K562 (cell line): ENCODE measurements around the gene SIRT7. TPM values are rescaled to one million over a fixed set of nuclear protein-coding genes. Genes with fewer than 3 reads are reported as not detected.

Experiments
- EP400 ChIP-seq: fragments of 450-650 bp; IDR thresholded peaks from 2 replicates; pipeline ENCODE4 v1.6.1; 2017; ENCODE audit warnings: antibody characterized with exemption, mild to moderate bottlenecking, moderate library complexity
- HNRNPL ChIP-seq: fragments of 200-400 bp; formaldehyde crosslinking; IDR thresholded peaks from 2 replicates; pipeline ENCODE4 v1.6.1; 2017; ENCODE audit warnings: low read depth, mild to moderate bottlenecking, low read length
- KAT7 ChIP-seq: sonication (generic); formaldehyde crosslinking; IDR thresholded peaks from 2 replicates; pipeline ENCODE4 v1.8.0; 2022; ENCODE audit warnings: missing genetic modification reagents, mild to moderate bottlenecking, borderline replicate concordance
- NKRF ChIP-seq: fragments of 450-650 bp; IDR thresholded peaks from 2 replicates; pipeline ENCODE4 v1.6.1; 2016; ENCODE audit warnings: borderline replicate concordance
- RBBP5 ChIP-seq: fragments of 200-600 bp; sonication (generic); IDR thresholded peaks from 2 replicates; pipeline ENCODE4 v1.6.1; 2012; ENCODE audit warnings: borderline replicate concordance, mild to moderate bottlenecking, low read length, control low read depth, inconsistent platforms; ENCODE audit not compliant: insufficient read depth, poor library complexity, severe bottlenecking
- SMARCA5 ChIP-seq: fragments of 450-650 bp; IDR thresholded peaks from 2 replicates; pipeline ENCODE4 v1.6.1; 2016
- XRCC5 ChIP-seq: fragments of 200-400 bp; formaldehyde crosslinking; IDR thresholded peaks from 2 replicates; pipeline ENCODE4 v1.6.1; 2017; ENCODE audit warnings: low read depth, mild to moderate bottlenecking, low read length
- ZNF124 ChIP-seq: sonication (generic); formaldehyde crosslinking; IDR thresholded peaks from 2 replicates; pipeline ENCODE4 v1.8.1; 2022; ENCODE audit warnings: missing genetic modification reagents
- ZNF143 ChIP-seq: sonication (generic); formaldehyde crosslinking; IDR thresholded peaks from 2 replicates; pipeline ENCODE4 v1.9.0; 2022; ENCODE audit warnings: mild to moderate bottlenecking, missing genetic modification reagents
- polyA plus RNA-seq, 8 experiments: library from polyadenylated mRNA; depleted of rRNA in 4 of 8; stranded (reverse) in 5 of 8; unstranded in 3 of 8; fragments of >200 nt; fragmentation: Nextera tagmentation in 2 of 8; fragmentation: Illumina TruSeq in 1 of 8; extraction: Ambion mirVana in 2 of 8; extraction: Trizol in 1 of 8; gene quantifications; 2 replicates each; pipeline versions ENCODE4 v1.2.1 to v1.2.3, GENCODE V29; 2011 to 2014; ENCODE audit warnings: inconsistent platforms in 1 of 8, missing spikeins in 1 of 8
- total RNA-seq, 7 experiments: library from RNA; depleted of rRNA in 6 of 7; stranded (reverse); fragments of >200 nt in 6 of 7; fragmentation: Illumina TruSeq in 2 of 7; extraction: Trizol in 2 of 7; gene quantifications; 2 replicates each; pipeline versions ENCODE4 v1.2.1 to v1.2.3, GENCODE V29; 2011 to 2021; ENCODE audit warnings: low replicate concordance in 1 of 7
- TF ChIP-seq, protein P1 (sequence below): fragments of 250-450 bp; sonication (Bioruptor Pico); IDR thresholded peaks from 2 replicates; pipeline ENCODE4 v1.4.0; 2020; ENCODE audit warnings: mild to moderate bottlenecking
- TF ChIP-seq, protein P2 (sequence below): IDR thresholded peaks from 2 replicates; pipeline ENCODE4 v1.6.1; 2011; ENCODE audit warnings: borderline replicate concordance, low read depth, mild to moderate bottlenecking, moderate library complexity, low read length; ENCODE audit not compliant: insufficient read depth, poor library complexity, severe bottlenecking

SIRT7 gene
- total and polyA plus RNA-seq, 9 of the 15 experiments (the other 6 are each of a cell fraction or from before 2014, with no cell fraction given): 1.6 to 54.8 (median 20.3) TPM

DNA sequence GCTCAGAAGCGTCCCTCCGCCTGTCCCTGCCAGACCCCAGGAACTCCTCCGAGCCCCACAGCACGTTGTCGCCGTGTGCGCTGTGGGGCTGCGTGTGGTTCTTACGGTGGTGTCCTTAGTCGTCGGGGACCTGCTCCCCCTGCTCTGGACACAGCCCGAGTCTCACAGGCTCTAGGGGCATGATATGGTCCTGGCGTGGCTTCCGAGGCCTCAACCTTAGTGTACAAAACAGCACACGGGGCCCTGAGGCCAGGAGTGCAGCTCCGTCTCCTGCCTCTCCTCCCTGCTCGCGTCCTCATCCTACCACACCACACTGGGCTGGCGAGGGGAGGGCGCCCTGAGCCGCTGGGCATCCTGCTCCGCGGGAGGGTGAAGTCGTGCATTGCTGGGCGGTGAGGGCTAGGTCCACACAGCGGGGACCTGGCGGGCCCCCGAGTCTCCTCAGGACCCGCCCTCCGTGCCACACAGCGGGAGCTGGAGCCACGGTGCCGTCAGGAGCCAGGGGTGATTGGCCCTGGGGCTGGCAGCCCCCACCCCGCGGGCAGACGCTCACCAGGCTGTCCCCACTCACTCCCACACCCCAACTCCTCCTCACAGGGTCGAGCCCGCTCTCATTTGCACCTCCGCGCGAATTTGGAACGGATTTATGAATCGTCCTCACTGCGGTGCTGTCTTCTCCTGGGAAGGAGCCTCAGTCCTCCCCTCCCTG is 10.7 kb upstream of the SIRT7 start (continued):
- TF ChIP-seq KAT7 (CRISPR knock-in tag): 0 out of 2 replicates have a peak, but pooled peaks have one; percentile 3
- TF ChIP-seq XRCC5: 0 out of 2 replicates have a peak, but pooled peaks have one; percentile 3
- 0 out of 2 replicates have a peak, but pooled peaks have one; percentile 54 for TF ChIP-seq HNRNPL
- peak; percentile 18 for TF ChIP-seq RBBP5
- TF ChIP-seq ZNF124 (CRISPR knock-in tag): 0 out of 2 replicates have a peak, but pooled peaks have one; percentile 27
- TF ChIP-seq EP400: peak; percentile 3; the same call in 1 of the 2 replicates
- TF ChIP-seq, protein P1, sequence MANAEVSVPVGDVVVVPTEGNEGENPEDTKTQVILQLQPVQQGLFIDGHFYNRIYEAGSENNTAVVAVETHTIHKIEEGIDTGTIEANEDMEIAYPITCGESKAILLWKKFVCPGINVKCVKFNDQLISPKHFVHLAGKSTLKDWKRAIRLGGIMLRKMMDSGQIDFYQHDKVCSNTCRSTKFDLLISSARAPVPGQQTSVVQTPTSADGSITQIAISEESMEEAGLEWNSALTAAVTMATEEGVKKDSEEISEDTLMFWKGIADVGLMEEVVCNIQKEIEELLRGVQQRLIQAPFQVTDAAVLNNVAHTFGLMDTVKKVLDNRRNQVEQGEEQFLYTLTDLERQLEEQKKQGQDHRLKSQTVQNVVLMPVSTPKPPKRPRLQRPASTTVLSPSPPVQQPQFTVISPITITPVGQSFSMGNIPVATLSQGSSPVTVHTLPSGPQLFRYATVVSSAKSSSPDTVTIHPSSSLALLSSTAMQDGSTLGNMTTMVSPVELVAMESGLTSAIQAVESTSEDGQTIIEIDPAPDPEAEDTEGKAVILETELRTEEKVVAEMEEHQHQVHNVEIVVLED (CRISPR knock-in tag): no peak
- peak; percentile 2; the same call in 1 of the 2 replicates for TF ChIP-seq NKRF
- 0 out of 2 replicates have a peak, but pooled peaks have one; percentile 16 for TF ChIP-seq ZNF143 (CRISPR knock-in tag)
- TF ChIP-seq, protein P2, sequence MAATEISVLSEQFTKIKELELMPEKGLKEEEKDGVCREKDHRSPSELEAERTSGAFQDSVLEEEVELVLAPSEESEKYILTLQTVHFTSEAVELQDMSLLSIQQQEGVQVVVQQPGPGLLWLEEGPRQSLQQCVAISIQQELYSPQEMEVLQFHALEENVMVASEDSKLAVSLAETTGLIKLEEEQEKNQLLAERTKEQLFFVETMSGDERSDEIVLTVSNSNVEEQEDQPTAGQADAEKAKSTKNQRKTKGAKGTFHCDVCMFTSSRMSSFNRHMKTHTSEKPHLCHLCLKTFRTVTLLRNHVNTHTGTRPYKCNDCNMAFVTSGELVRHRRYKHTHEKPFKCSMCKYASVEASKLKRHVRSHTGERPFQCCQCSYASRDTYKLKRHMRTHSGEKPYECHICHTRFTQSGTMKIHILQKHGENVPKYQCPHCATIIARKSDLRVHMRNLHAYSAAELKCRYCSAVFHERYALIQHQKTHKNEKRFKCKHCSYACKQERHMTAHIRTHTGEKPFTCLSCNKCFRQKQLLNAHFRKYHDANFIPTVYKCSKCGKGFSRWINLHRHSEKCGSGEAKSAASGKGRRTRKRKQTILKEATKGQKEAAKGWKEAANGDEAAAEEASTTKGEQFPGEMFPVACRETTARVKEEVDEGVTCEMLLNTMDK: no peak
- 0 out of 2 replicates have a peak, but pooled peaks have one; percentile 38 for TF ChIP-seq SMARCA5
- TF ChIP-seq, all 486 proteins: peak for 13
